Measurements from ENCODE around the gene MAPK9.

MAPK9 gene

GRCh38 chr5:180274695-180275094 is 17.2 kb downstream of the MAPK9 start:
- TF ChIP-seq, protein P1, sequence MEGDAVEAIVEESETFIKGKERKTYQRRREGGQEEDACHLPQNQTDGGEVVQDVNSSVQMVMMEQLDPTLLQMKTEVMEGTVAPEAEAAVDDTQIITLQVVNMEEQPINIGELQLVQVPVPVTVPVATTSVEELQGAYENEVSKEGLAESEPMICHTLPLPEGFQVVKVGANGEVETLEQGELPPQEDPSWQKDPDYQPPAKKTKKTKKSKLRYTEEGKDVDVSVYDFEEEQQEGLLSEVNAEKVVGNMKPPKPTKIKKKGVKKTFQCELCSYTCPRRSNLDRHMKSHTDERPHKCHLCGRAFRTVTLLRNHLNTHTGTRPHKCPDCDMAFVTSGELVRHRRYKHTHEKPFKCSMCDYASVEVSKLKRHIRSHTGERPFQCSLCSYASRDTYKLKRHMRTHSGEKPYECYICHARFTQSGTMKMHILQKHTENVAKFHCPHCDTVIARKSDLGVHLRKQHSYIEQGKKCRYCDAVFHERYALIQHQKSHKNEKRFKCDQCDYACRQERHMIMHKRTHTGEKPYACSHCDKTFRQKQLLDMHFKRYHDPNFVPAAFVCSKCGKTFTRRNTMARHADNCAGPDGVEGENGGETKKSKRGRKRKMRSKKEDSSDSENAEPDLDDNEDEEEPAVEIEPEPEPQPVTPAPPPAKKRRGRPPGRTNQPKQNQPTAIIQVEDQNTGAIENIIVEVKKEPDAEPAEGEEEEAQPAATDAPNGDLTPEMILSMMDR (IDR thresholded peaks at IDR 0.05; ENCODE audit: control insufficient read depth, insufficient read depth, low read depth, low read length, missing control alignments) = no peak
- no peak overlapping the region for H3K4me3 ChIP-seq (ENCODE audit: control insufficient read depth, low read depth, low read length)
- DNase-seq (ENCODE audit: low read depth) = no peak

DNA sequence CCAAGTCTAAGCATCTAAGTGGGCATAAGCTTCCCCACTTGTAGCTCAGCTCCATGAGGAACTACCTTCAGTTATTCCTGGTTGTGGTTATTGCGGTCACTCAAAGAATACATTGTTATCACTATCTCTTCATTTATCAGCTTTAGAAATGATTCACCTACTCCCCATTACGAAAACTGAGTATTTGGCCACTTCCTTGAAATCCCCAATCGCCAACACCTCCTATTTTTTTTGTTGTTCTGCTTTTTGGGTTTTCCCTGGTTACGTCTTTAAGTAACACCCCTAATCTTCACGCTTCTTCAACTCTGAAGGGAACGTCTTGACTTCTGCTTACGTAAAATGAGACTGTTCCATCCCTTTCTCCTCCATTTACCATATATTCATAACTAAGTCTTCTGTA is 20.7 kb downstream of the MAPK9 start:
- TF ChIP-seq, protein P1 (IDR thresholded peaks at IDR 0.05; ENCODE audit: control insufficient read depth, insufficient read depth, low read depth, low read length, missing control alignments) = no peak
- no peak overlapping the region for H3K4me3 ChIP-seq (ENCODE audit: control insufficient read depth, low read depth, low read length)
- DNase-seq (ENCODE audit: low read depth) = no peak

GRCh38 chr5:180259260-180259611 is 32.6 kb downstream of the MAPK9 start:
- TF ChIP-seq, protein P1 (IDR thresholded peaks at IDR 0.05; ENCODE audit: control insufficient read depth, insufficient read depth, low read depth, low read length, missing control alignments) = no peak
- no peak overlapping the region for H3K4me3 ChIP-seq (ENCODE audit: control insufficient read depth, low read depth, low read length)
- DNase-seq (ENCODE audit: low read depth) = no peak

DNA sequence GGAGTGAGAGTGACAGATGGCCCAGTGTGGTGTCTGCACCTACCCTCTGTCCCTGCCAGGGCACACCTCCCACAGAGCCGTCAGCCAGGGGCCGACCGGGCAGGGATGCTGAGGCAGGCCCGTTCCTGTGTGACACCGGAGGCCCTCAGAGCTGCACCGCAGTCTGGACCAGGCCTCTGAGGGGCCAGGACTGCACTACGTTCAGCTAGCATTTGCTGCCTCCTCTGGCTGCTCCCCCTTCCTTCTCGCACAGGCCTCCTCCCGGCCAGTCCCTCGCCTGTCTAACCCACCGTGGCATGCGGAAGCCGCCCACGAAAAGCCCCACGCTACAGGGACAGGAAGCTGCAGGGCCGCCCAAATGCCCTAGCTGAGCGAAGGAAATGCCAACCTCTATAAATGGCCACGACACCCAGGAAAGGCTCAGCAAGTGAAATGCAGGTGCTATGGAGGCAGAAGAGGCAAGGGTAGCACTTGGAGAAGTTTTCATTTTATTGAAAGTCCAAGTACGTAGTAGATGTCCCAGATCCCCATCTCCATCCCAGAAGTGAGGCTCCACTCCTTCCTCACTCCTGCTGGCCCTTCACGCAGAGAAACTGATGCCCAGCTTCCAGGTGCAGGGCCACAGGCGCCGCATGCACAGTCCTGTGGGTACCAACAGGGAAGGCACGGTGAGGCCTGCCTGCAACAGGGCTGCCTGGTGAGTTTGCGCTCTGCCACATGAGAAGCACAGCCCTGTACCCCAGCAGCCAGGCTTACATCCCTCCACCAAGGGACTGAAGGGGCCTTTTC is 38.7 kb downstream of the MAPK9 start:
- DNase-seq (ENCODE audit: low read depth) = no peak
- TF ChIP-seq, protein P1 (IDR thresholded peaks at IDR 0.05; ENCODE audit: control insufficient read depth, insufficient read depth, low read depth, low read length, missing control alignments) = no peak
- H3K4me3 ChIP-seq (ENCODE audit: control insufficient read depth, low read depth, low read length) = no peak overlapping the region

- H3K4me3 ChIP-seq (ENCODE audit: control insufficient read depth, low read depth, low read length) = no peak overlapping the region
- DNase-seq (ENCODE audit: low read depth) = no peak
These were observed 40.0 kb downstream of the MAPK9 start for GRCh38 chr5:180251887-180252286.

GRCh38 chr5:180251141-180251540 is 40.7 kb downstream of the MAPK9 start:
- TF ChIP-seq, protein P1 (IDR thresholded peaks at IDR 0.05; ENCODE audit: control insufficient read depth, insufficient read depth, low read depth, low read length, missing control alignments) = no peak
- DNase-seq (ENCODE audit: low read depth) = no peak
- no peak overlapping the region for H3K4me3 ChIP-seq (ENCODE audit: control insufficient read depth, low read depth, low read length)

More at GRCh38 chr5:180251887-180252286, 40.0 kb downstream of the MAPK9 start:
- TF ChIP-seq, protein P1 (IDR thresholded peaks at IDR 0.05; ENCODE audit: control insufficient read depth, insufficient read depth, low read depth, low read length, missing control alignments) = no peak

Measured in AG09309 (cell line).